Fibroblast of peridontal ligament (primary cell): Measurements from ENCODE around the gene RMRP.
A peak's percentile ranks its signal among the peaks of the same experiment; 100 is the strongest.

ENCODE experiments used
- DNase-seq: peaks from one replicate; pipeline ENCODE4 v3.0.0-alpha.2; 2010; ENCODE audit errors: extremely low read depth

The RMRP gene

DNA sequence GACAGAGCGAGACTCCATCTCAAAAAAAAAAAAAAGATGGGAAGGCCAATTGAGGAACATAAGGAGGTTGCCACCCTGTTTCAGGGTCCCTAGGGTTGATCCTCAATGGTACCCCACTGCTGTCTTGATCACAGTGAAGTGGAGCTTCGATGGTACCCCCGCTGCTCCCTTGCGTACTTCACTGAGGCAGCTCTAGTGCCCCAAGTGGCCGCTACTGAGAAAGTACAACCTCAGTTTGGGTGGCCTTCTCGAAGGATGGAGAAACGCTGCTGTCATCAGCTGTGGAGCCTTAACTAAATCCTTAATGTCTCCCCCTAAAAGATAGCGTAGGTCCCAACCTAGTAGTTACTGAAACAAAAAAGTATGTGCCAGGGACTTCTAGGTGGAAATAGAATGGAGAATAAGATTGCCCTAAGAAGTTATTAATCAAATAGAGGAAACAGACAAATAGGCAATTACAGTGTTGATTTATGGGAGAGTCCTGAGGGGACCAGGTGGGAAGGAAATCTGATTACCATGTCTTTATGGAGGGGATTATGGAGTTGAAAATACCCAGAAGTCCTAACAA is 46.5 kb downstream of the RMRP start:
- DNase-seq = peak; percentile 39

DNA sequence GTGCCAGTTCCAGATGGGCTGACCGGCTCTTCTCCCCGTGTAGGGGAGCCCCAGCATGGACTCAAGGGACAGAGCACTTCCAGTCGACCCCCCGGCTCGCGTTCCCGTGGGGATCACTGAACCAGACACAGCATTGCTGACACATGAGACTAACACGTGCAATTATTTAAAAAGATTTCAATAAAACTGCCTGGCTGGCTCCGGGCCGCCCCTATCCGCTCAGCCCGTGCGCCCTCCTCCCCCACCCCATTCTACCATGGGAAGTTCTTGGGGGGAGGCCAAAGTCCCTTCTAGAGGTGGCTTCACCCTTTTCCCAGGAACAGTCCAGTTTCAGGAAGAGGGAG is 48.0 kb downstream of the RMRP start:
- no peak for DNase-seq

DNA sequence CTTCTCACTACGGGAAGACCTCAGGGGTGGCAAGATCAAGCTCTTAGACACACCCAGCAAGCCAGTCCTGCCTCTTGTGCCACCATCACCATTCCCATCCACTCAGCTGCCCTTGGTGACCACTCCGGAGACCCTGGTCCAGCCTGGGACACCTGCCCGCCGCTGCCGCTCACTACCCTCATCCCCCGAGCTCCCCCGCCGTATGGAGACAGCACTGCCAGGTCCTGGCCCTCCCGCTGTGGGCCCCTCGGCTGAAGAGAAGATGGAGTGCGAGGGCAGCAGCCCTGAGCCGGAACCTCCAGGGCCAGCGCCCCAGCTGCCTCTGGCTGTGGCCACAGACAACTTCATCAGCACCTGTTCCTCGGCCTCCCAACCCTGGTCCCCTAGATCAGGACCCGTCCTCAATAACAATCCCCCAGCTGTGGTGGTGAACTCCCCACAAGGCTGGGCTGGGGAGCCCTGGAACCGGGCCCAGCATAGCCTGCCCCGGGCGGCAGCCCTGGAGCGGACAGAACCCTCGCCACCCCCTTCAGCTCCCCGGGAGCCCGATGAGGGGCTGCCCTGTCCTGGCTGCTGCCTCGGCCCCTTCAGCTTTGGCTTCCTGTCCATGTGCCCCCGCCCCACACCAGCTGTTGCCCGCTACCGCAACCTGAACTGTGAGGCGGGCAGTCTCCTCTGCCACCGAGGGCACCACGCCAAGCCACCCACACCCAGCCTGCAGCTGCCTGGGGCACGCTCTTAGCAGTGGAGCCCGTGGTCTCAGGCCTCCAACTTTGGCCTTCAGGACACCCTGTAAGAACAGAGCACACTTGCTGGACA is 48.6 kb downstream of the RMRP start:
- DNase-seq = no peak

DNA sequence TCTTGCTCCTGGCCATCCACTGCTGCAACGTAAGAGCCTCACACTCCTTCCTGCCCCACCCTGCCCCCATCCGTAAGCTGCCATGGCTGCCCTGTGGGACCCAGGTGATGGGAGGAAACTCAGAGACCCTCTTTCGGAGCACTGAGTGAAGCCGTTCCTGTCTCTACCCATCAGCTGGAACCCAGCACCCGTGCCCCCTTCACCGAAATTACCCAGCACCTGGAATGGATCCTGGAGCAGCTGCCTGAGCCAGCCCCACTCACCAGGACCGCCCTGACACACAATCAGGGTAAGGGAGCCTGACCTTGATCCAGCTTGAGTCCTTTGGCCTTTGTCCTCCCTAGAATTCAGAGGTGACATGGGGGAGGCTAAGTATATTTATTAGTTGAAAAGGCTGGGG is 49.6 kb downstream of the RMRP start:
- no peak for DNase-seq
